HepG2 (cell line): ENCODE results near the gene SFT2D2. TPM values are rescaled to one million over a fixed set of nuclear protein-coding genes. Genes with fewer than 3 reads are reported as not detected.

ENCODE experiments used
- ATAC-seq: fragments of 200-7000 bp; cut with Tn5 transposase; 3 replicates; pipeline ENCODE4 v1.9.1; 2020; ENCODE audit warnings: mild to moderate bottlenecking, moderate library complexity
- BruUV-seq: library from RNA; stranded (reverse); fragments of 400-500 nt; replicated peaks from 2 replicates; lab custom pipeline; 2021; lab: Mats Ljungman, UMichigan
- CTCF ChIA-PET: fragments of 300-600 bp; formaldehyde crosslinking; extraction: SDS; loops from one replicate; lab custom pipeline; 2021; ENCODE audit warnings: low total read pairs, inconsistent platforms, low intra/inter-chr PET ratio; lab: Yijun Ruan, JAX
- POLR2A ChIA-PET: fragments of 350-600 bp; sonication (Branson Sonifier 250); formaldehyde crosslinking; loops from one replicate; lab custom pipeline; 2020; ENCODE audit warnings: antibody characterized with exemption, inconsistent platforms; lab: Yijun Ruan, JAX
- DNase-seq: peaks from one replicate; pipeline ENCODE4 v3.0.0-alpha.2; 2015; ENCODE audit warnings: low spot score
- FAIRE-seq: peaks from 3 replicates; lab custom pipeline; 2011; peaks lifted over from hg19 to GRCh38; lab: Jason Lieb, UNC
- H2AFZ ChIP-seq: one replicate; pipeline ENCODE4 v1.6.1; 2011; ENCODE audit warnings: low read length, inconsistent platforms
- H3K27ac ChIP-seq: fragments of 300-600 bp; 3 replicates; pipeline ENCODE4 v1.8.0; 2011; ENCODE audit warnings: mixed run types, mild to moderate bottlenecking, mixed read lengths, low read length, inconsistent platforms; ENCODE audit not compliant: insufficient read depth; ENCODE audit errors: extremely low read length
- H3K27me3 ChIP-seq, 2 experiments: fragments of 200-600 bp in 1 of 2; 2 replicates in 1 of 2; 3 replicates in 1 of 2; pipeline versions ENCODE4 v1.6.0 to v1.8.0; 2011; ENCODE audit warnings: low read length in 2 of 2, mild to moderate bottlenecking in 2 of 2, moderate library complexity in 2 of 2, inconsistent platforms in 1 of 2; ENCODE audit not compliant: insufficient read depth in 2 of 2, control insufficient read depth in 1 of 2
- H3K36me3 ChIP-seq, 2 experiments: fragments of 200-600 bp in 1 of 2; replicated peaks in 1 of 2; 2 replicates in 1 of 2; 3 replicates in 1 of 2; pipeline versions ENCODE4 v1.5.1 to v1.8.0; 2011; ENCODE audit warnings: low read length in 2 of 2, inconsistent platforms in 1 of 2; ENCODE audit not compliant: insufficient read depth in 2 of 2, control insufficient read depth in 1 of 2
- H3K4me1 ChIP-seq: 2 replicates; pipeline ENCODE4 v1.5.1; 2012; ENCODE audit warnings: low read length, inconsistent platforms; ENCODE audit not compliant: insufficient read depth
- H3K4me2 ChIP-seq: 2 replicates; pipeline ENCODE4 v1.6.0; 2011; ENCODE audit warnings: low read depth, low read length, inconsistent platforms
- H3K4me3 ChIP-seq, 3 experiments: fragments of 200-600 bp in 1 of 3; sonication (generic), shearing (Covaris generic) in 1 of 3; replicated peaks in 1 of 3; 2 replicates each; pipeline ENCODE4 v1.5.1; 2011 to 2016; ENCODE audit warnings: low read length in 3 of 3, inconsistent platforms in 2 of 3, low read depth in 2 of 3, mild to moderate bottlenecking in 2 of 3, control low read depth in 1 of 3, mixed read lengths in 1 of 3; ENCODE audit not compliant: insufficient read depth in 1 of 3
- H3K79me2 ChIP-seq: one replicate; pipeline ENCODE4 v1.6.1; 2011; ENCODE audit warnings: low read length, inconsistent platforms; ENCODE audit not compliant: insufficient read depth
- H3K9ac ChIP-seq: 2 replicates; pipeline ENCODE4 v1.6.0; 2011; ENCODE audit warnings: mild to moderate bottlenecking, low read depth, low read length, inconsistent platforms; ENCODE audit not compliant: insufficient read depth
- H3K9me3 ChIP-seq: 2 replicates; pipeline ENCODE4 v1.5.1; 2012; ENCODE audit warnings: mild to moderate bottlenecking, low read length
- H4K20me1 ChIP-seq: 2 replicates; pipeline ENCODE4 v1.6.0; 2011; ENCODE audit warnings: inconsistent platforms, mild to moderate bottlenecking, low read length, moderate library complexity; ENCODE audit not compliant: insufficient read depth
- ATF2 ChIP-seq: sonication (generic); formaldehyde crosslinking; IDR thresholded peaks from 2 replicates; pipeline ENCODE4 v1.4.0; 2020; ENCODE audit warnings: missing genetic modification reagents
- FOXP1 ChIP-seq, 2 experiments: fragments of 450-650 bp in 1 of 2; IDR thresholded peaks; 2 replicates each; pipeline ENCODE4 v1.6.1; 2017 to 2018; ENCODE audit warnings: antibody characterized with exemption in 1 of 2
- HMGXB4 ChIP-seq, 2 experiments: sonication (generic) in 1 of 2; formaldehyde crosslinking in 1 of 2; IDR thresholded peaks; 2 replicates each; pipeline versions ENCODE4 v1.4.0 to v1.6.1; 2018 to 2020; ENCODE audit warnings: missing genetic modification reagents in 2 of 2, borderline replicate concordance in 1 of 2, low read depth in 1 of 2, mild to moderate bottlenecking in 1 of 2, missing biosample characterization in 1 of 2
- NFKBIZ ChIP-seq: IDR thresholded peaks from 2 replicates; pipeline ENCODE4 v1.6.1; 2018; ENCODE audit warnings: missing genetic modification reagents, missing compliant biosample characterization
- RERE ChIP-seq: IDR thresholded peaks from 2 replicates; pipeline ENCODE4 v1.6.1; 2016; ENCODE audit warnings: low read depth, missing genetic modification reagents, missing compliant biosample characterization
- SAFB2 ChIP-seq: sonication (generic); formaldehyde crosslinking; IDR thresholded peaks from 2 replicates; pipeline ENCODE4 v1.5.1; 2020; ENCODE audit warnings: missing genetic modification reagents, low read depth, mild to moderate bottlenecking, borderline replicate concordance
- XRCC5 ChIP-seq: fragments of 200-400 bp; formaldehyde crosslinking; optimal IDR thresholded peaks from 2 replicates; pipeline ENCODE3; 2017; ENCODE audit warnings: mild to moderate bottlenecking, low read length
- ZBTB1 ChIP-seq: sonication (generic); formaldehyde crosslinking; IDR thresholded peaks from 2 replicates; pipeline ENCODE4 v1.4.0; 2020; ENCODE audit warnings: missing genetic modification reagents, borderline replicate concordance
- ZNF280B ChIP-seq: sonication (generic); formaldehyde crosslinking; IDR thresholded peaks from 2 replicates; pipeline ENCODE4 v1.5.0; 2020; ENCODE audit warnings: missing genetic modification reagents, mild to moderate bottlenecking, borderline replicate concordance
- ZNF382 ChIP-seq: sonication (generic); formaldehyde crosslinking; IDR thresholded peaks from 2 replicates; pipeline ENCODE4 v1.5.0; 2020; ENCODE audit warnings: missing genetic modification reagents, mild to moderate bottlenecking, borderline replicate concordance
- ZNF552 ChIP-seq: sonication (generic); formaldehyde crosslinking; IDR thresholded peaks from 2 replicates; pipeline ENCODE4 v1.9.0; 2022; ENCODE audit warnings: missing genetic modification reagents, mild to moderate bottlenecking, borderline replicate concordance
- ZNF644 ChIP-seq: IDR thresholded peaks from 2 replicates; pipeline ENCODE4 v1.6.1; 2016; ENCODE audit warnings: low read depth
- WGBS: methylation state at CpG from one replicate; pipeline ENCODE4 v1.1.6; 2017; ENCODE audit warnings: low lambda C conversion rate; 5-methylcytosine and 5-hydroxymethylcytosine counted together
- in situ Hi-C: cut with HindIII; loops from 2 replicates; pipeline ENCODE4 v1.10.0; 2017; ENCODE audit warnings: low pct_unique_long_range_greater_than_20kb; ENCODE audit not compliant: extremely low pct_ligation_motif_present
- intact Hi-C: fragments of 100-400 bp; cut with micrococcal nuclease; formaldehyde crosslinking; loops from one replicate; pipeline ENCODE4 v1.10.0; 2022; ENCODE audit not compliant: unreplicated experiment
- polyA plus RNA-seq, 8 experiments: library from polyadenylated mRNA; depleted of rRNA in 3 of 8; stranded (reverse) in 7 of 8; unstranded in 1 of 8; fragments of >200 nt; fragmentation: Illumina TruSeq in 4 of 8; extraction: Trizol in 4 of 8; gene quantifications; 2 replicates each; pipeline versions ENCODE4 v1.2.1 to v1.2.3, GENCODE V29; 2011 to 2016; ENCODE audit warnings: low read depth in 4 of 8, missing spikeins in 1 of 8, mixed read lengths in 1 of 8; ENCODE audit not compliant: insufficient read depth in 1 of 8
- total RNA-seq, 5 experiments: library from RNA; depleted of rRNA; stranded (reverse); fragments of >200 nt; fragmentation: Illumina TruSeq; extraction: Trizol; gene quantifications; 2 replicates each; pipeline ENCODE4 v1.2.3, GENCODE V29; 2016; ENCODE audit warnings: low read depth in 1 of 5

The SFT2D2 gene
- total and polyA plus RNA-seq, 2 of the 13 experiments (the other 11 are each of a cell fraction or from before 2014, with no cell fraction given): 10.0 to 28.8 TPM

- H3K27me3 ChIP-seq: no peaks in the 10 kb centered on the region
- ChIA-PET CTCF (interaction anchor here (0.7 kb wide), 1 partner anchor 56 kb away, joined by 4 read pairs; no protein-coding TSS in a partner anchor), POLR2A (interaction anchor here (2.1 kb wide), 1 partner anchor 9 kb away, joined by 12 read pairs; the partner anchor contains the start of gene SFT2D2)
- H3K4me3 ChIP-seq: no peak overlapping the region
- BruUV-seq: no TSS peak
- in situ Hi-C loops: no loop called here
- peak; percentile 56 for DNase-seq
- 96% methylated on average over 8 of the region's 8 CpGs for WGBS
- intact Hi-C loops: loop anchor here (5.0 to 10.0 kb wide), 2 partner anchors 58 to 90 kb away; partner anchors contain the start of gene TIPRL
- no peak overlapping the region for H2AFZ ChIP-seq
- peaks cover 33% of the 10 kb centered on the region for H3K4me1 ChIP-seq
- H3K36me3 ChIP-seq: peaks cover 8 to 54% of the 10 kb centered on the region in 2 experiments
- peak; percentile 54 for FAIRE-seq
- no peaks in the 10 kb centered on the region; the same call in 1 of the 2 replicates for H4K20me1 ChIP-seq
- H3K4me2 ChIP-seq: no peak overlapping the region
- peaks cover 7% of the 10 kb centered on the region for H3K79me2 ChIP-seq
- H3K9me3 ChIP-seq: no peaks in the 10 kb centered on the region
- no peak overlapping the region for H3K9ac ChIP-seq
- ATAC-seq: peak; percentile 98
- no peak overlapping the region for H3K27ac ChIP-seq
- TF ChIP-seq ZNF644 (CRISPR knock-in tag): 0 out of 2 replicates have a peak, but pooled peaks have one; percentile 29
- no peak for TF ChIP-seq ZBTB1 (CRISPR knock-in tag)
- no peak for TF ChIP-seq ZNF280B (CRISPR knock-in tag)
- no peak for TF ChIP-seq RERE
- TF ChIP-seq ATF2 (CRISPR knock-in tag): no peak
- TF ChIP-seq HMGXB4 (CRISPR knock-in tag; IDR thresholded peaks at IDR 0.05; ENCODE audit: borderline replicate concordance in 1 of 2, low read depth in 1 of 2): no peak
- TF ChIP-seq SAFB2 (CRISPR knock-in tag): no peak
- TF ChIP-seq FOXP1 (IDR thresholded peaks at IDR 0.05): no peak
- TF ChIP-seq FOXP1 (CRISPR knock-in tag; IDR thresholded peaks at IDR 0.05): no peak
- no peak for TF ChIP-seq ZNF382 (CRISPR knock-in tag)
- TF ChIP-seq NFKBIZ (CRISPR knock-in tag): no peak
- TF ChIP-seq XRCC5: peak; percentile 24
- TF ChIP-seq ZNF552 (CRISPR knock-in tag): no peak
These were observed 9.2 kb downstream of the SFT2D2 start for GRCh38 chr1:168234846-168235547.
